ENCODE data around the gene SLAMF7. TPM values are rescaled to one million over a fixed set of nuclear protein-coding genes. Genes with fewer than 3 reads are reported as not detected.

SLAMF7 gene
- total and polyA plus RNA-seq, 10 of the 15 experiments (the other 5 are each of a cell fraction or from before 2014, with no cell fraction given) = 66.6 to 284 (median 108) TPM

GRCh38 chr1:160744199-160744851 is 5.3 kb downstream of the SLAMF7 start (continued):
- peak; percentile 88 for TF ChIP-seq CUX1 (IDR thresholded peaks at IDR 0.05; ENCODE audit: insufficient replicate concordance, low read depth, low read length)
- TF ChIP-seq MYC (IDR thresholded peaks at IDR 0.05; ENCODE audit: insufficient read depth, insufficient read length, insufficient replicate concordance, low read length, severe bottlenecking) = no peak
- TF ChIP-seq KDM1A (IDR thresholded peaks at IDR 0.05; ENCODE audit: borderline replicate concordance) = no peak
- TF ChIP-seq MYB (IDR thresholded peaks at IDR 0.05; ENCODE audit: borderline replicate concordance, low read depth, low read length) = no peak
- TF ChIP-seq RCOR1 (conservative IDR thresholded peaks at IDR 0.05; ENCODE audit: low read depth, low read length) = 0 out of 2 replicates have a peak, but pooled peaks have one; percentile 26
- TF ChIP-seq BCL11A (IDR thresholded peaks at IDR 0.05; ENCODE audit: low read depth, low read length) = peak; percentile 76
- peak; percentile 61 for TF ChIP-seq RELB (IDR thresholded peaks at IDR 0.05; ENCODE audit: low read depth)
- peak; percentile 70 for TF ChIP-seq ATF7 (IDR thresholded peaks at IDR 0.05; ENCODE audit: low read depth)
- TF ChIP-seq TCF3 (IDR thresholded peaks at IDR 0.05; ENCODE audit: borderline replicate concordance, insufficient read depth, low read depth, low read length) = 0 out of 2 replicates have a peak, but pooled peaks have one; percentile 23
- peak; percentile 64 for TF ChIP-seq IKZF1 (conservative IDR thresholded peaks at IDR 0.05)
- TF ChIP-seq ZBTB33 (IDR thresholded peaks at IDR 0.05) = no peak
- TF ChIP-seq NFIC (IDR thresholded peaks at IDR 0.05; ENCODE audit: low read depth, low read length) = no peak; the same call in 1 of the 2 replicates
- no peak for TF ChIP-seq STAT1 (conservative IDR thresholded peaks at IDR 0.05)
- TF ChIP-seq SMAD5 (IDR thresholded peaks at IDR 0.05; ENCODE audit: low read depth) = no peak
- TF ChIP-seq MEF2B (IDR thresholded peaks at IDR 0.05; ENCODE audit: partially characterized antibody, poor library complexity, severe bottlenecking) = peak; percentile 93
- TF ChIP-seq JUNB (IDR thresholded peaks at IDR 0.05) = no peak
- TF ChIP-seq PAX5 (IDR thresholded peaks at IDR 0.05; ENCODE audit: borderline replicate concordance, low read depth, low read length) = peak; percentile 82
- no peak for TF ChIP-seq MAX (IDR thresholded peaks at IDR 0.05; ENCODE audit: low read depth, low read length)
- TF ChIP-seq WRNIP1 (IDR thresholded peaks at IDR 0.05; ENCODE audit: borderline replicate concordance, low read depth, low read length) = no peak
- TF ChIP-seq RB1 (IDR thresholded peaks at IDR 0.05; ENCODE audit: borderline replicate concordance) = no peak
- TF ChIP-seq GABPA (IDR thresholded peaks at IDR 0.05; ENCODE audit: low read depth) = no peak
- TF ChIP-seq CBX5 (IDR thresholded peaks at IDR 0.05; ENCODE audit: low read depth) = no peak

Measured in GM12878 (cell line).